Endothelial cell (in vitro differentiated cells): ENCODE data around the gene GRAMD1B. TPM values are rescaled to one million over a fixed set of nuclear protein-coding genes. Genes with fewer than 3 reads are reported as not detected.

Source experiments
- DNase-seq: peaks from one replicate; pipeline ENCODE4 v3.0.0; 2021; ENCODE audit warnings: low spot score
- H3K27ac Mint-ChIP-seq: one replicate; pipeline ENCODE4 v1.8.0; 2021; ENCODE audit warnings: mixed read lengths, inconsistent platforms; ENCODE audit not compliant: unreplicated experiment
- H3K27me3 Mint-ChIP-seq: one replicate; pipeline ENCODE4 v1.8.0; 2021; ENCODE audit warnings: mild to moderate bottlenecking, moderate library complexity, mixed read lengths, inconsistent platforms; ENCODE audit not compliant: unreplicated experiment
- H3K36me3 Mint-ChIP-seq: one replicate; pipeline ENCODE4 v1.8.0; 2021; ENCODE audit warnings: mild to moderate bottlenecking, low read depth, mixed read lengths, inconsistent platforms; ENCODE audit not compliant: unreplicated experiment
- H3K4me1 Mint-ChIP-seq: one replicate; pipeline ENCODE4 v1.8.0; 2021; ENCODE audit warnings: mild to moderate bottlenecking, mixed read lengths, inconsistent platforms; ENCODE audit not compliant: unreplicated experiment
- H3K4me3 Mint-ChIP-seq: one replicate; pipeline ENCODE4 v1.8.0; 2021; ENCODE audit warnings: mild to moderate bottlenecking, mixed read lengths, inconsistent platforms; ENCODE audit not compliant: unreplicated experiment
- H3K9me3 Mint-ChIP-seq: one replicate; pipeline ENCODE4 v1.8.0; 2021; ENCODE audit warnings: mixed read lengths, inconsistent platforms; ENCODE audit not compliant: unreplicated experiment
- CTCF ChIP-seq: fragments of 200-600 bp; sonication (generic); IDR thresholded peaks from one replicate; pipeline ENCODE4 v1.5.0; 2021; ENCODE audit warnings: antibody characterized with exemption; ENCODE audit not compliant: unreplicated experiment
- total RNA-seq: library from RNA; stranded (reverse); fragmentation: NEBNext Ultra II Directional; extraction: Animal tissue kit (Norgen Biotek cat#: 25700); gene quantifications from one replicate; pipeline ENCODE4 v1.2.1, GENCODE V29; 2021; ENCODE audit not compliant: unreplicated experiment

GRAMD1B gene
- total RNA-seq, 1 donor from 2014 or later: 49.6 TPM

GRCh38 chr11:123545726-123546270 is 115.7 kb downstream of the GRAMD1B start:
- Mint-ChIP-seq H3K9me3 (no peaks in the 10 kb centered on the region), H3K27me3 (peaks cover 6% of the 10 kb centered on the region), H3K4me3 (no peak overlapping the region), H3K36me3 (no peaks in the 10 kb centered on the region), H3K27ac (no peak overlapping the region), H3K4me1 (peaks cover 37% of the 10 kb centered on the region)
- no peak for TF ChIP-seq CTCF
- no peak for DNase-seq

- Mint-ChIP-seq H3K27ac (no peak overlapping the region), H3K9me3 (no peaks in the 10 kb centered on the region), H3K4me3 (no peak overlapping the region), H3K4me1 (peaks cover 40% of the 10 kb centered on the region), H3K36me3 (no peaks in the 10 kb centered on the region), H3K27me3 (peaks cover 6% of the 10 kb centered on the region)
- no peak for TF ChIP-seq CTCF
- no peak for DNase-seq
These were observed 116.4 kb downstream of the GRAMD1B start for GRCh38 chr11:123546515-123546914.

- H3K27me3 Mint-ChIP-seq: peaks cover 6% of the 10 kb centered on the region
- TF ChIP-seq CTCF: no peak
- no peaks in the 10 kb centered on the region for H3K9me3 Mint-ChIP-seq
- no peak overlapping the region for H3K27ac Mint-ChIP-seq
- no peak overlapping the region for H3K4me3 Mint-ChIP-seq
- H3K4me1 Mint-ChIP-seq: peaks cover 40% of the 10 kb centered on the region
- no peak for DNase-seq
- no peaks in the 10 kb centered on the region for H3K36me3 Mint-ChIP-seq
These were observed 117.1 kb downstream of the GRAMD1B start for GRCh38 chr11:123547180-123547579.

GRCh38 chr11:123548774-123549173 is 118.7 kb downstream of the GRAMD1B start:
- Mint-ChIP-seq H3K27ac (no peak overlapping the region), H3K27me3 (peaks cover 6% of the 10 kb centered on the region), H3K36me3 (no peaks in the 10 kb centered on the region), H3K4me1 (peaks cover 47% of the 10 kb centered on the region), H3K4me3 (no peak overlapping the region), H3K9me3 (no peaks in the 10 kb centered on the region)
- no peak for DNase-seq
- no peak for TF ChIP-seq CTCF

DNA sequence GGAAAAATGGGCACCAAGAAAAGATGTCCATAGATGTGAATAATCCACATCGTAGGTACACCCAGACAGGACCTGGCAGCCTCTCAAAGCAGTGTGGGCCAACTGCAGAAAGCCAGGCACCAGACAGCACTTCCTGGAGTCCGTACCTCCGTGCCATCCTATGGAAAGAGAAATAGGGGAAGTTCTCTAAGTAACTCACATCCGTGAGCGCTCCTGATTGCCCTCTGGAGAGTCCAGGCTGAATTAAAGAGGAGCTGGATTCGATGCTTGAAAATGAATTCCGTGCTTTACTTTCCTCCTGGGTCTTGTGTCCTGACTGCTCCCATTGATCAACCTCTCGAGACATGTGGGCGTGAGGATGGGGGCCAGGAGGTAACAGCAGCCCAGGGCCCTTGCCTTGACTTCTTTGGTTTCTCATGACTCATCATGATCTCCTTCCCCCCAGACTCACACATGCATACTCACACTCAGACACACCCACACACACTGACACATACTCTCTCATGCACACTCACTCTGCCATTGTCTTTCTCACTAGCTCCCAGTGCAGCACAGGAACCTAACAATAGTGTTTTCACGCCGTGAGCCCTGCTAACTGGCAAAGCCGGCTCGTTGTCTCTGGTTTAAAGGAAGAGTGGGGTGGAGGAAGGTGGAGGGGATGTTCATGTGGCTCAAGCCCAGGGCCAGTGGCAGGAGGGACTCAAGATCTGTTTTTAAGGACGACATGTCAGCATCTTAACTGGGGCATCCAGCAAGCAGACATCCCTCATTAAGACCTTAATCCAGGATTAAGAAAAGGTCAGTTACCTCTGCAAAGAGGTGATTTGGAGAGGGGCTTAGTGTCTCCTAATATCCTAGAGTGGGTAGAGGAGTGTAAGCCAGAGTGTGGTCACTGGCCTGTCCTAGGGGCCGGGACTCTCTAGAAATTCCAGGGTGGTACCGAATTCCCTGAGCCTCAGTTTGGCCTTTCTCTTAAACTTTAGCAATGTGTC is 120.2 kb downstream of the GRAMD1B start:
- no peak for DNase-seq
- H3K27ac Mint-ChIP-seq: peak overlapping the region; percentile 85
- no peaks in the 10 kb centered on the region for H3K9me3 Mint-ChIP-seq
- peak overlapping the region; percentile 56 for H3K4me3 Mint-ChIP-seq
- H3K36me3 Mint-ChIP-seq: no peaks in the 10 kb centered on the region
- peaks cover 4% of the 10 kb centered on the region for H3K27me3 Mint-ChIP-seq
- peaks cover 54% of the 10 kb centered on the region for H3K4me1 Mint-ChIP-seq
- TF ChIP-seq CTCF: no peak
